Brain microvascular endothelial cell (primary cell): ENCODE measurements around the gene DACT2.

ENCODE experiments used
- DNase-seq: peaks from one replicate; pipeline ENCODE4 v3.0.0-alpha.2; 2020
- H3K27ac ChIP-seq: fragments of 250-450 bp; sonication (Bioruptor Pico); 2 replicates; pipeline ENCODE4 v1.5.1; 2020; ENCODE audit warnings: mild to moderate bottlenecking, moderate library complexity
- H3K27me3 ChIP-seq: fragments of 250-450 bp; sonication (Bioruptor Pico); replicated peaks from 2 replicates; pipeline ENCODE4 v1.5.1; 2020; ENCODE audit warnings: mild to moderate bottlenecking
- H3K36me3 ChIP-seq: fragments of 250-450 bp; sonication (Bioruptor Pico); replicated peaks from 2 replicates; pipeline ENCODE4 v1.5.1; 2020; ENCODE audit warnings: mild to moderate bottlenecking
- H3K4me3 ChIP-seq: 2 replicates; pipeline ENCODE4 v1.5.1; 2011; ENCODE audit warnings: low read depth, mild to moderate bottlenecking, control low read depth, low read length, moderate library complexity
- CTCF ChIP-seq: IDR thresholded peaks from 2 replicates; pipeline ENCODE4 v1.5.1; 2011; ENCODE audit warnings: low read depth, mild to moderate bottlenecking, moderate library complexity, low read length, control low read depth, inconsistent platforms; ENCODE audit errors: missing control alignments
- in situ Hi-C: cut with HindIII; loops from 2 replicates; pipeline ENCODE4 v1.10.0; 2017; ENCODE audit warnings: low sequenced_read_pairs, low pct_ligation_motif_present

DACT2 gene

GRCh38 chr6:168345896-168346754 lies 26.5 kb upstream of the DACT2 start:
- H3K27me3 ChIP-seq, result no peaks in the 10 kb centered on the region
- no peak for DNase-seq
- no peak overlapping the region for H3K4me3 ChIP-seq
- in situ Hi-C loops, result no loop called here
- H3K27ac ChIP-seq, result no peak overlapping the region
- H3K36me3 ChIP-seq, result no peaks in the 10 kb centered on the region
- TF ChIP-seq CTCF, result no peak

- DNase-seq, result no peak
- Histone ChIP-seq H3K4me3 (no peak overlapping the region), H3K36me3 (no peaks in the 10 kb centered on the region), H3K27me3 (no peaks in the 10 kb centered on the region), H3K27ac (no peak overlapping the region)
- no peak for TF ChIP-seq CTCF
- in situ Hi-C loops, result no loop called here
Observed at GRCh38 chr6:168345266-168345665, 25.7 kb upstream of the DACT2 start.

GRCh38 chr6:168344338-168344737 lies 24.8 kb upstream of the DACT2 start:
- no peaks in the 10 kb centered on the region for H3K27me3 ChIP-seq
- H3K36me3 ChIP-seq, result no peaks in the 10 kb centered on the region
- H3K27ac ChIP-seq, result no peak overlapping the region
- no peak overlapping the region for H3K4me3 ChIP-seq
- in situ Hi-C loops, result no loop called here
- TF ChIP-seq CTCF, result no peak
- no peak for DNase-seq

GRCh38 chr6:168343239-168344150 lies 23.9 kb upstream of the DACT2 start:
- in situ Hi-C loops, result no loop called here
- Histone ChIP-seq H3K27ac (no peak overlapping the region), H3K36me3 (no peaks in the 10 kb centered on the region), H3K4me3 (no peak overlapping the region), H3K27me3 (no peaks in the 10 kb centered on the region)
- TF ChIP-seq CTCF, result no peak
- DNase-seq, result no peak

- H3K27me3 ChIP-seq, result no peaks in the 10 kb centered on the region
Observed at GRCh38 chr6:168342636-168343035, 23.1 kb upstream of the DACT2 start.

More at GRCh38 chr6:168342636-168343035, 23.1 kb upstream of the DACT2 start:
- Histone ChIP-seq H3K4me3 (no peak overlapping the region), H3K27ac (no peak overlapping the region), H3K36me3 (no peaks in the 10 kb centered on the region)
- DNase-seq, result no peak
- in situ Hi-C loops, result no loop called here
- no peak for TF ChIP-seq CTCF
